ENCODE data around the gene CD3G.

CD3G gene

DNA sequence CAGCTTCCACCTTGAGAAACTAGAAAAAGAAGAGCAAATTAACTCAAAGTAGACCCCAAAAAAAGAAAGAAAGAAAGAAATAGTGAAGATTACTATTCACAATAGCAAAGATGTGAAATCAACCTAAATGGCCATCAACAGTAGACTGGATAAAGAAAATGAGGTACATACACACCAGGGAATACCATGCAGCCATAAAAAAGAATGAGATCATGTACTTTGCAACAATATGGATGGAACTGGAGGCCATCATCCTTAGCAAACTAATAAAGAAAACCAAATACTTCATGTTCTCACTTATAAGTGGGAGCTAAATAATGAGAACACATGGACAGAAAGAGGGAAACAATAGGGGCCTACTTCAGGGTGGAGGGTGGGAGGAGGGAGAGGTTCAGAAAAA, 15.4 kb upstream of the CD3G start:
- no peak for DNase-seq

GRCh38 chr11:118334745-118335144, 9.4 kb upstream of the CD3G start:
- DNase-seq, result peak; percentile 63

GRCh38 chr11:118338637-118339061, 5.5 kb upstream of the CD3G start:
- DNase-seq, result peak; percentile 94

DNA sequence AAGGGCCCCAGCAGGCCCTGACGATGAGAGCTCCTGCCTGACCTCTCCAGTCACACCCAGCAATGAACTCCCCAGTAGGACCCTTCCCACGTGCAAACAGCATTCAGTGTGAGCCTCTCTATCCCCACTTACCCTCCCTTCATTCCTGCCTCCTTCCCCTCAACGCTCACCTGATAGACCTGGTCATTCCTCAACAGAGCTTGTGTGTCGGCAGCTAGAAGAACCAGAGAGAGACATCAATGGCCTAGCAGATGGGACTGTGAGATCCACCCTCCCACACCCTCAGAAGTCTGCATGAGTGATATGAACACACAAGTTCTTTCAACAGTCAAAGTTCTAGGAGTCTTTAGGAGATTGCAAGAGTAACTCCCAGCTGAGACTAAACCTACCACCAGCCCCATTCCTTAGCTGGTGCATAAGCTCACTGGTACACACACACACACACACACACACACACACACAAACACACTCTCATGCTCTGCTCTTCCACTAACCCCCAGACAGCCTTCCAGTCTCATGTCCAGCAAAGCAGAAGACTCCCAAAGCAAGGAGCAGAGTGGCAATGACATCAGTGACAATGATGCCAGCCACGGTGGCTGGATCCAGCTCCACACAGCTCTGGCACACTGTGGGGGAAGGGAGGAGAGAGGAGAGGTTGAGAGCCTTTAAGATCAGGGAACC, 4.7 kb upstream of the CD3G start:
- peak; percentile 48 for DNase-seq

GRCh38 chr11:118340449-118340848, 3.7 kb upstream of the CD3G start:
- DNase-seq, result peak; percentile 37

GRCh38 chr11:118341261-118341660, 2.9 kb upstream of the CD3G start:
- DNase-seq, result no peak

DNA sequence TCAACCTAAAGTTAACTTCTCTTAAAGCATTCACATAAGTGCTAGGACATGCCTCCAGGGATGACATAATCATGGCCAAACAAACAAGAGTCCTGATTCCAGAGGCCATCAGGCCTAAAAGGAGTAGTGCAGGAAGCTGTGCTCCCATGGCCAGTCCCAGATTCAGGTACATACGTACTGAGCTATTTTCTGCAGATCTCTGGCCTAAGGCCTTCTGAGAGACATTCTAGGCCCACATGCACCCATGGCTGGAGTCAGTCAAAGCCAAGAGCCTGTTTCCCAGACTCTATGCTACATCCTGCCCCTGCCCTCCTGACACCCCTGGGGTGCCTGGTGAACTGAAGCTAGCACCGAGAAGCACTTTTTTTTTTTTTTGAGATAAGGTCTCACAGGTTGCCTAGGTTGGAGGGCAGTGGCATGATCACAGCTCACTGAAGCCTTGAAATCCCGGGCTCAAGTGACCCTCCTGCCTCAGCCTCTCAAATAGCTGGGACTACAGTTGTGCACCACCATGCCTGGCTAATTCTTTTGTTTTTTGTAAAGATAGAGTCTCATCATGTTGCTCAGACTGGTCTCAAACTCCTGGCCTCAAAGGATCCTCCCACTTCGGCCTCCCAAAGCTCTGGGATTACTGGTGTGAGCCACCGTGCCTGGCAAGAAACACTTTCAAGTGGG, 2.2 kb upstream of the CD3G start:
- peak; percentile 45 for DNase-seq

- peak; percentile 85 for DNase-seq
These were observed 1.5 kb upstream of the CD3G start, which contains the start of gene CD3D for GRCh38 chr11:118342503-118343161. CD3D (minus strand) TSS chr11:118342705; CDS start chr11:118342607, 98 bp downstream.

GRCh38 chr11:118343248-118343647, 896 bp upstream of the CD3G start:
- DNase-seq, result peak; percentile 35

GRCh38 chr11:118349475-118349874, 5.3 kb downstream of the CD3G start:
- no peak for DNase-seq

- peak; percentile 76 for DNase-seq
These were observed 9.1 kb downstream of the CD3G start for GRCh38 chr11:118353084-118353710.

DNA sequence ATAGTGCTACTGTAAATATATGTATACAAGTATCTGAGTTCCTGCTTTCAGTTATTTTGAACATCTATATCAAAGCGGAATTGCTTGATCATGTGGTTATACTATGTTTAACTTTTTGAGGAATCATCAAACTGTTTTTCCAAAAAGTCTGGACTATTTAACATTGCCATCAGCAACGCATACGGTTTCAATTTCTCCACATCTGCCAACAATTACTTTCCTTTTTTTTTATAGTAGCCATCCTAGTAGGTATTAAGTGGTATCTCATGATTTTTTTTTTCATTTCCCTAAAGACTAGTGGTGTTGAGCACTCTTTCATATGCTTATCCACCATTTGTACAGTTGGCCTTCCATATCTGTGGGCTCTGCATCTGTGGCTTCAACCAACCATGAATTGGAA, 13.9 kb downstream of the CD3G start:
- no peak for DNase-seq

DNA sequence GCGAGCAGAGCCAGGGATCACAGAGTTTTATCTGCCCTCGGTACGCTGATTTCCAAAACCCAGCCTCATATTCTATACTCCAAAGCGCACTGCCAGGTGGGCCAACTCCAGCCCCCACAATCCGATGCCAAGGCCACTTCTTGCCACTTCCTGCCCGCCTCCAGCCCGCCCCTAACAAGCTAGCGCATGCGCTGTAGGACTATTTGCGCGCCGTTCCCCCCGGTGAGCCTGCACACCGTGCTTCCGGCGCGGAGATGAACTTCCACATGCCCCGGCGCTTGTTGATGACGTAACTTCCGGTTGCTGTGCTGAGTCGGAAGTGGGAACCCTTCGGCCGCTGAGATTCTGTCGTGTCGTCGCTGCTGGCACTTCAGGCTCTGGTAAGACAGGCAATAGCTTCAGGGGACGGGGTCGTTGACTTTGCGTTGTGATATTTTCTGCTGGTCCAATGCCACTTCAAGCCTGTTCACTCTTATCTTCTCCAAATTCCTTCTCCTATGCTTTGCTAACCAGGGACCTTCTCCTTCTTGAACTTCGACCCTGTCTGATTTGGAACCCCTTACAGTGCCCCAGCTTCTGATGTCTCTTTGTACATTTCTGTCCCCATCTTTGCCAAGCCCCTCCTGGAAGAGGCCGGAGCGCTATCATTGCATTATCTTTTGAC, 15.3 kb downstream of the CD3G start, which contains the start of gene UBE4A:
UBE4A (plus strand) TSS at position 306 of the 664 bp plus-strand sequence. CDS start 5,481 bp downstream, outside the sequence.
- peak; percentile 99 for DNase-seq

DNA sequence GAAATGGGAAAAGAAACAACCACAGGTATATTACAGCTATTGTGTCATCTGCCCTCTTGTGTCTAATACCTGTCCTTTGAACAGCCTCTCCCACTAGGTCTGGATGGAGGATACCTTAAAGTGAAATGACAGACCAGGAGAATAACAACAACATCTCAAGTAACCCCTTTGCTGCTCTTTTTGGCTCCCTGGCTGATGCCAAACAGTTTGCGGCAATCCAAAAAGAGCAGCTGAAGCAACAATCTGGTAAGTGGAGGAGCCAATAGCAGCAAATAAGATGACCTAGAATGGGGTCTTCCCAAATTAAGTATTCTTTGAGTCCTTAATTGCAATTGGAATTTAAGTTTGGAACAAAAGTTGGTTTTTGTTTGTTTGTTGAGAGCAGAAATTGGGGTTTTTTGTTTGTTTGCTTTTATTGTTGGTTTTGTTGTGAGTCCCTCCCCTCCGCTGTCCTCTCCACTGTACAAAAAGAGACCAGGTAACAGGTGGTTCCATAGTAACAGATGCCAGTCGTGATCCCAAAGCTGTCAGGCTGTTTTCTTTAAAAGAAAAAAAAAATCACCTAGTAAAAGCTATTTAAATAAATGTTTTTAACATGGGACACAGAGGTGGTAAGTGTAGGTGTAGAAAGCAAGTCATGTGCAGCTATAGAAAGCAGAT, 20.9 kb downstream of the CD3G start:
- no peak for DNase-seq

DNA sequence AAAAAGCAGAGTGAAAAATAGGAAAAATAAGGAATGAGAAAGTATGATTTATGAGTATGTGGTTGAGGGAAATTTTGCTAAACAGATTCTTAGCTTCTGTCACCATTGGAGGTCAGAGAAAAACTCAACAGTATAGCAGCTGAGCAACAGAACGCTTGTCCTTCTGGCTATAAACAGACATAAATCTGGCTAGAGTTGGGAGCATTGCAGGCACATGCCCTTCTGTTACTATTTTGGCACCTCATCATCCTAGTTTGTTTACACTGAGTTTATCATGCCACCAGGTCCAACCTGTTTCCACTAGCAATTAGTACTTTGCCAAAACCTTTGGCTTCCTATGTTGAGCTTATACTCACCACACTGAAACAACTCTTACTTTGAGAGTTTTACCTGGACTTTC, 22.1 kb downstream of the CD3G start:
- no peak for DNase-seq

- no peak for DNase-seq
These were observed 26.6 kb downstream of the CD3G start for GRCh38 chr11:118370774-118371173.

DNA sequence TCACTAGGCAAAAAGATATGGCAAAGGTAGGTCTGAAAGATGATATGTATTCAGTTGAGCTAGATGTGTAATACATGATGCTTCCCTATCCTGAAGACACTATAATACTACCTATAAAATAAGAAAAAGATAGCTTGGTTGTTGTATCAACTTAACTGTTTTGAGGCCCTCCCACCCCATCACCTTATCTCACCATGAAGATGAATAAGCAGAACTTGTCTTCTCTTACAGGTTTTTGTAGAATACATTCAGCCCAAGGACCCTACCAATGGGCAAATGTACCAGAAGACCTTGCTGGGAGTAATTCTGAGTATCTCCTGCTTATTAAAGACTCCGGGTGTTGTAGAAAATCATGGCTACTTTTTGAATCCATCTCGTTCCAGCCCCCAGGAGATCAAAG, 29.1 kb downstream of the CD3G start:
- no peak for DNase-seq

- no peak for DNase-seq
These were observed 29.7 kb downstream of the CD3G start for GRCh38 chr11:118373871-118374270.

- DNase-seq, result no peak
These were observed 30.6 kb downstream of the CD3G start for GRCh38 chr11:118374729-118375128.

DNA sequence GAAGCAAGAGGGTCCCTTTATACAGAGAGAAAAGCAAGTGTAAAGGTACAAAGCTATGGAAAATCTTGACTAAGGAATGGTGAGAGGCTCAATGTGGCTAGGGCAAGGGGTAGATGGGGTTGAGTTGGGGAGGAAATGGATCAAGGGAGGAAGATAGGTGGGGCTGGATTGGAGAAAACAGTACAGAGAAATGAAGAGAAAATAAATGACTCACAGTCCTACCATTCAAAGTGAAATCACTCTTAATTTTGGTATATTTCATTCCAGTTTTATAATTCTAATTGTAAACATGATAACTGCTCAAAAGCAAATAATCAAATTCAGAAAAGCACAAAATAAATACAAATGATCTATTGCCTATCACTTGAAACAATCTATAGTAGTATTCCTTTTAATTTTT, 31.8 kb downstream of the CD3G start:
- no peak for DNase-seq

DNA sequence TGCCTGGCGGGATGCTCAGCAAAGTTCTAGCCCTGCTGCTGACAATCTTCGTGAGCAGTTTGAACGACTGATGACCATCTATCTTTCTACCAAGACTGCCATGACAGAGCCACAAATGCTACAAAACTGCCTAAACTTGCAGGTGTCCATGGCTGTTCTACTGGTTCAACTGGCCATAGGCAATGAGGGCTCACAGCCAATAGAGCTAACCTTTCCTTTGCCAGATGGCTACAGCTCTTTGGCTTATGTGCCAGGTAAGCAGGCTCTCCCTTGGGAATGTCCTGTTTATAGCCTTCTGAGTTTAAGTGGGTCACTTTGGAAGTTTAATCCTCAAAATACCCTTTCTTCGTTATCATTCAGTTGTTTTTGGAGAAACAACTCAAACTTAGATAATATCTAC, 35.4 kb downstream of the CD3G start:
- no peak for DNase-seq

- DNase-seq, result no peak
These were observed 36.4 kb downstream of the CD3G start for GRCh38 chr11:118380571-118380970.

Data from CD4-positive, alpha-beta T cell treated with Interleukin-17A for 1 hour (primary cell).